B cell (primary cell): Measurements from ENCODE around the gene LGALS7. TPM values are rescaled to one million over a fixed set of nuclear protein-coding genes. Genes with fewer than 3 reads are reported as not detected.

Experiments used
- ATAC-seq: fragments of 200-7000 bp; cut with Tn5 transposase; one replicate; pipeline ENCODE4 v1.10.0; 2021; ENCODE audit warnings: low read depth, mild to moderate bottlenecking, moderate number of reproducible peaks, moderate library complexity
- CTCF ChIA-PET: fragments of 350-600 bp; sonication (Branson Sonifier 250); formaldehyde crosslinking; loops from one replicate; lab custom pipeline; 2021; ENCODE audit warnings: antibody characterized with exemption, inconsistent platforms; lab: Charles Lee
- POLR2A ChIA-PET: fragments of 350-600 bp; sonication (Branson Sonifier 250); formaldehyde crosslinking; loops from one replicate; lab custom pipeline; 2021; ENCODE audit warnings: antibody characterized with exemption; lab: Charles Lee
- DNase-seq: peaks from one replicate; pipeline ENCODE4 v3.0.0; 2013
- H2AFZ ChIP-seq: 2 replicates; pipeline ENCODE4 v1.6.1; 2012; ENCODE audit warnings: mild to moderate bottlenecking, low read depth, low read length; ENCODE audit not compliant: insufficient read depth, poor library complexity, severe bottlenecking
- H3K27ac ChIP-seq, 2 donors: 1 replicate in 1 of 2; 2 replicates in 1 of 2; pipeline ENCODE4 v1.5.1; 2012 to 2013; ENCODE audit warnings: low read length in 2 of 2, mild to moderate bottlenecking in 2 of 2, moderate library complexity in 1 of 2
- H3K27me3 ChIP-seq, 4 experiments: fragments of 200-600 bp in 1 of 4; sonication (generic) in 1 of 4; replicated peaks in 1 of 4; 1 replicate in 2 of 4; 2 replicates in 2 of 4; pipeline versions ENCODE4 v1.6.1 to v1.7.0; 2013 to 2016; ENCODE audit warnings: low read length in 3 of 4, mild to moderate bottlenecking in 2 of 4, mixed read lengths in 1 of 4, moderate library complexity in 1 of 4; ENCODE audit not compliant: insufficient read depth in 4 of 4, control insufficient read depth in 3 of 4; ENCODE audit errors: control extremely low read depth in 1 of 4
- H3K36me3 ChIP-seq, 2 experiments: replicated peaks in 1 of 2; 1 replicate in 1 of 2; 2 replicates in 1 of 2; pipeline versions ENCODE4 v1.6.1 to v1.7.1; 2013; ENCODE audit warnings: low read length in 1 of 2; ENCODE audit not compliant: insufficient read depth in 2 of 2, control insufficient read depth in 1 of 2; ENCODE audit errors: control extremely low read depth in 1 of 2, extremely low read depth in 1 of 2
- H3K4me1 ChIP-seq, 2 donors: fragments of 200-600 bp in 1 of 2; sonication (generic) in 1 of 2; 1 replicate in 1 of 2; 2 replicates in 1 of 2; pipeline versions ENCODE4 v1.5.1 to v1.6.1; 2013 to 2017; ENCODE audit warnings: low read length in 2 of 2; ENCODE audit not compliant: control insufficient read depth in 2 of 2, insufficient read depth in 2 of 2
- H3K4me2 ChIP-seq: replicated peaks from 2 replicates; pipeline ENCODE3; 2012; ENCODE audit warnings: mild to moderate bottlenecking, low read depth, low read length; ENCODE audit not compliant: poor library complexity, severe bottlenecking
- H3K4me3 ChIP-seq, 5 experiments: fragments of 200-600 bp in 1 of 5; sonication (generic) in 1 of 5; 1 replicate in 3 of 5; 2 replicates in 2 of 5; pipeline versions ENCODE4 v1.5.1 to v1.7.0; 2011 to 2016; ENCODE audit warnings: low read length in 4 of 5, mild to moderate bottlenecking in 4 of 5, low read depth in 2 of 5, control low read depth in 1 of 5, moderate library complexity in 1 of 5; ENCODE audit not compliant: insufficient read depth in 1 of 5; ENCODE audit errors: control extremely low read depth in 1 of 5, extremely low read depth in 1 of 5
- H3K79me2 ChIP-seq: fragments of 200-600 bp; sonication (generic); one replicate; pipeline ENCODE4 v1.6.0; 2016; ENCODE audit warnings: low read length; ENCODE audit not compliant: control insufficient read depth, insufficient read depth
- H3K9ac ChIP-seq: fragments of 200-600 bp; sonication (generic); 2 replicates; pipeline ENCODE4 v1.6.1; 2017; ENCODE audit warnings: mild to moderate bottlenecking, low read length, moderate library complexity
- H3K9me3 ChIP-seq, 3 donors: one replicate each; pipeline versions ENCODE4 v1.6.1 to v1.7.1; 2013; ENCODE audit warnings: low read length in 2 of 3; ENCODE audit not compliant: control insufficient read depth in 2 of 3, insufficient read depth in 1 of 3; ENCODE audit errors: control extremely low read depth in 1 of 3
- H4K20me1 ChIP-seq: 2 replicates; pipeline ENCODE4 v1.6.0; 2012; ENCODE audit warnings: mild to moderate bottlenecking, low read length; ENCODE audit not compliant: insufficient read depth, control insufficient read depth, poor library complexity, severe bottlenecking
- H3K27ac Mint-ChIP-seq: one replicate; pipeline ENCODE4 v1.8.0; 2021; ENCODE audit warnings: mixed read lengths
- H3K27me3 Mint-ChIP-seq: one replicate; pipeline ENCODE4 v1.8.0; 2021; ENCODE audit warnings: mixed read lengths
- H3K4me1 Mint-ChIP-seq: one replicate; pipeline ENCODE4 v1.8.0; 2021; ENCODE audit warnings: mixed read lengths
- H3K4me3 Mint-ChIP-seq: one replicate; pipeline ENCODE4 v1.8.0; 2021; ENCODE audit warnings: mixed read lengths
- H3K9me3 Mint-ChIP-seq: one replicate; pipeline ENCODE4 v1.8.0; 2022; ENCODE audit warnings: mixed read lengths; ENCODE audit not compliant: insufficient read depth
- CTCF ChIP-seq: fragments of 200-600 bp; IDR thresholded peaks from one replicate; pipeline ENCODE4 v1.8.0; 2022; ENCODE audit warnings: antibody characterized with exemption, mild to moderate bottlenecking
- EZH2 ChIP-seq: IDR thresholded peaks from 2 replicates; pipeline ENCODE4 v1.6.1; 2012; ENCODE audit warnings: borderline replicate concordance, low read depth, mild to moderate bottlenecking, moderate library complexity, low read length; ENCODE audit not compliant: insufficient read depth, poor library complexity, severe bottlenecking
- WGBS: methylation state at CpG from one replicate; pipeline ENCODE4 v1.1.5; 2013; ENCODE audit warnings: missing lambda C conversion rate; ENCODE audit not compliant: insufficient coverage; 5-methylcytosine and 5-hydroxymethylcytosine counted together
- intact Hi-C: fragments of 100-400 bp; cut with micrococcal nuclease; formaldehyde crosslinking; loops from one replicate; pipeline ENCODE4 v1.10.0; 2022
- polyA plus RNA-seq: library from polyadenylated mRNA; depleted of rRNA; stranded (reverse); fragments of >200 nt; gene quantifications from 2 replicates; pipeline ENCODE4 v1.2.3, GENCODE V29; 2012
- total RNA-seq, 2 donors: library from RNA; stranded (reverse); fragments of 120-200 nt in 1 of 2; gene quantifications; 1 replicate in 1 of 2; 2 replicates in 1 of 2; pipeline versions ENCODE4 v1.2.3 to v1.2.4, GENCODE V29; 2013 to 2022

The LGALS7 gene
- total and polyA plus RNA-seq, 2 donors (not counting 1 experiment from before 2014, with no cell fraction given): not detected

DNA sequence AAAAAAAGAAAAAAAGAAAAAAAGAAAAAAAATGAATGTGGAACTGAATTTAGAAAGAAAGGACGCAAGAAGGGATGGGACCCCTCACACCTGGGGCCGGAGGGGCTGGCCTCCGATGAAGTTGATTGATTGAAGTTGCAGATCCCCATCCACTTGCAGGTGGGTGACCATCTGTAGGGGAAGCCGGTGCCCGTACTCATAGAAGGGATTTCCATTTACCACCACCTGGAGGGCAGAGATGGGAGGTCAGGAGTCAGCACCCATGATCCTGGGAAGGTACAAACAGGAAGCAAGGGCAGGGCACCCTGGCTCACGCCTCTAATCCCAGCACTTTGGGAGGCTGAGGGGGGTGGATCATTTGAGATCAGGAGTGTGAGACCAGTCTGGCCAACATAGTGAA is 33.1 kb upstream of the LGALS7 start:
- ChIA-PET CTCF (no interaction called here), POLR2A (no interaction called here)
- Histone ChIP-seq H3K4me1 (peaks cover 3 to 7% of the 10 kb centered on the region in 2 donors), H3K4me3 (no peak overlapping the region), H3K27ac (no peak overlapping the region), H3K79me2 (no peaks in the 10 kb centered on the region), H3K9ac (no peak overlapping the region), H3K4me2 (no peak overlapping the region), H3K27me3 (no peaks in the 10 kb centered on the region), H3K9me3 (no peaks in the 10 kb centered on the region), H3K36me3 (no peaks in the 10 kb centered on the region), H4K20me1 (no peaks in the 10 kb centered on the region), H2AFZ (no peak overlapping the region)
- intact Hi-C loops: no loop called here
- Mint-ChIP-seq H3K27me3 (no peaks in the 10 kb centered on the region), H3K4me3 (no peak overlapping the region), H3K9me3 (no peaks in the 10 kb centered on the region), H3K27ac (no peak overlapping the region), H3K4me1 (peaks cover 9% of the 10 kb centered on the region)
- TF ChIP-seq EZH2: no peak
- no peak for TF ChIP-seq CTCF
- 84% methylated on average over 3 of the region's 6 CpGs for WGBS
- ATAC-seq (no peak), DNase-seq (no peak)

GRCh38 chr19:38805180-38805579 is 31.9 kb upstream of the LGALS7 start:
- Histone ChIP-seq H3K4me1 (peaks cover 3 to 7% of the 10 kb centered on the region in 2 donors), H3K9ac (no peak overlapping the region), H4K20me1 (no peaks in the 10 kb centered on the region), H3K4me2 (no peak overlapping the region), H2AFZ (no peak overlapping the region), H3K9me3 (no peaks in the 10 kb centered on the region), H3K36me3 (no peaks in the 10 kb centered on the region), H3K27ac (no peak overlapping the region), H3K27me3 (no peaks in the 10 kb centered on the region), H3K4me3 (no peak overlapping the region), H3K79me2 (no peaks in the 10 kb centered on the region)
- ATAC-seq (no peak), DNase-seq (no peak)
- no peak for TF ChIP-seq EZH2
- TF ChIP-seq CTCF: no peak
- POLR2A ChIA-PET: no interaction called here
- intact Hi-C loops: no loop called here
- peaks cover 9% of the 10 kb centered on the region for H3K4me1 Mint-ChIP-seq
- WGBS: 40% methylated on average over 1 of the region's 1 CpG
- H3K4me3 Mint-ChIP-seq: no peak overlapping the region
- CTCF ChIA-PET: no interaction called here
- H3K27ac Mint-ChIP-seq: no peak overlapping the region
- H3K27me3 Mint-ChIP-seq: no peaks in the 10 kb centered on the region
- no peaks in the 10 kb centered on the region for H3K9me3 Mint-ChIP-seq
